Smooth muscle cell (in vitro differentiated cells): Measurements from ENCODE around the gene ZBTB18. TPM values are rescaled to one million over a fixed set of nuclear protein-coding genes. Genes with fewer than 3 reads are reported as not detected.

ENCODE experiments used
- DNase-seq: peaks from one replicate; lab custom pipeline; 2025; ENCODE audit not compliant: unreplicated experiment; lab: John Stamatoyannopoulos, UW
- H2AFZ ChIP-seq: fragments of 200-600 bp; sonication (generic); 2 replicates; pipeline ENCODE4 v1.6.0; 2016; ENCODE audit warnings: antibody characterized with exemption, low read depth, mild to moderate bottlenecking
- H3F3A ChIP-seq: fragments of 200-600 bp; sonication (generic); 2 replicates; pipeline ENCODE4 v1.6.0; 2017; ENCODE audit warnings: antibody characterized with exemption, low read depth
- H3K27ac ChIP-seq: fragments of 200-600 bp; sonication (generic); 2 replicates; pipeline ENCODE4 v1.5.1; 2016; ENCODE audit warnings: low read depth, mild to moderate bottlenecking
- H3K27me3 ChIP-seq: fragments of 200-600 bp; sonication (generic); 2 replicates; pipeline ENCODE4 v1.6.1; 2016; ENCODE audit warnings: low read depth, mild to moderate bottlenecking
- H3K36me3 ChIP-seq: fragments of 200-600 bp; sonication (generic); 2 replicates; pipeline ENCODE4 v1.5.1; 2016; ENCODE audit warnings: low read depth
- H3K4me1 ChIP-seq: fragments of 200-600 bp; sonication (generic); 2 replicates; pipeline ENCODE4 v1.5.1; 2016; ENCODE audit warnings: low read depth
- H3K4me2 ChIP-seq: fragments of 200-600 bp; sonication (generic); 2 replicates; pipeline ENCODE4 v1.6.0; 2016; ENCODE audit warnings: mild to moderate bottlenecking
- H3K4me3 ChIP-seq: fragments of 200-600 bp; sonication (generic); 2 replicates; pipeline ENCODE4 v1.5.1; 2016; ENCODE audit warnings: mild to moderate bottlenecking
- H3K79me2 ChIP-seq: fragments of 200-600 bp; sonication (generic); 2 replicates; pipeline ENCODE4 v1.6.0; 2016; ENCODE audit warnings: low read depth, mild to moderate bottlenecking
- H3K9ac ChIP-seq: fragments of 200-600 bp; sonication (generic); 2 replicates; pipeline ENCODE4 v1.6.0; 2016; ENCODE audit warnings: low read depth
- H3K9me3 ChIP-seq: fragments of 200-600 bp; sonication (generic); replicated peaks from 2 replicates; pipeline ENCODE4 v1.5.1; 2016; ENCODE audit warnings: low read depth
- H4K20me1 ChIP-seq: fragments of 200-600 bp; sonication (generic); 2 replicates; pipeline ENCODE4 v1.6.0; 2016; ENCODE audit warnings: low read depth
- CTCF ChIP-seq: fragments of 200-600 bp; sonication (generic); IDR thresholded peaks from 2 replicates; pipeline ENCODE4 v1.5.1; 2017; ENCODE audit warnings: borderline replicate concordance, mild to moderate bottlenecking, antibody characterized with exemption; ENCODE audit not compliant: insufficient read depth, poor library complexity, severe bottlenecking
- WGBS: methylation state at CpG from one replicate; pipeline ENCODE4 v1.1.7; 2016; ENCODE audit warnings: low lambda C conversion rate; 5-methylcytosine and 5-hydroxymethylcytosine counted together
- polyA plus RNA-seq: library from polyadenylated mRNA; unstranded; fragments of >200 nt; fragmentation: Nextera tagmentation; extraction: Ambion mirVana; gene quantifications from 2 replicates; pipeline ENCODE4 v1.2.1, GENCODE V29; 2016
- total RNA-seq: library from RNA; depleted of rRNA; stranded (reverse); fragments of >200 nt; gene quantifications from 2 replicates; pipeline ENCODE4 v1.2.3, GENCODE V29; 2014

ZBTB18 gene
- total and polyA plus RNA-seq, 2 experiments from 2014 or later, result 0.29 to 4.6 TPM

- no peaks in the 10 kb centered on the region for H3K79me2 ChIP-seq
- DNase-seq, result no peak
- H3K9ac ChIP-seq, result no peak overlapping the region
- no peak overlapping the region for H3K4me2 ChIP-seq
- no peak overlapping the region for H3K4me3 ChIP-seq
- no peaks in the 10 kb centered on the region for H4K20me1 ChIP-seq
- no peaks in the 10 kb centered on the region for H3F3A ChIP-seq
- no peaks in the 10 kb centered on the region for H3K4me1 ChIP-seq
- WGBS, result 94% methylated on average over 19 of the region's 19 CpGs
- H3K9me3 ChIP-seq, result no peaks in the 10 kb centered on the region
- no peak overlapping the region for H3K27ac ChIP-seq
- no peak overlapping the region for H2AFZ ChIP-seq
- no peaks in the 10 kb centered on the region for H3K36me3 ChIP-seq
- H3K27me3 ChIP-seq, result no peaks in the 10 kb centered on the region
- no peak for TF ChIP-seq CTCF
Measured at GRCh38 chr1:244099258-244099930, 48.3 kb downstream of the ZBTB18 start.

GRCh38 chr1:244100276-244100675 lies 49.2 kb downstream of the ZBTB18 start:
- Histone ChIP-seq H3K4me3 (no peak overlapping the region), H4K20me1 (no peaks in the 10 kb centered on the region), H3K79me2 (no peaks in the 10 kb centered on the region), H3K36me3 (no peaks in the 10 kb centered on the region), H3K9ac (no peak overlapping the region), H3K4me2 (no peak overlapping the region), H3K27me3 (no peaks in the 10 kb centered on the region), H3K4me1 (no peaks in the 10 kb centered on the region), H3K9me3 (no peaks in the 10 kb centered on the region), H3K27ac (no peak overlapping the region), H2AFZ (no peak overlapping the region), H3F3A (no peaks in the 10 kb centered on the region)
- 78% methylated on average over 5 of the region's 5 CpGs for WGBS
- TF ChIP-seq CTCF, result no peak
- DNase-seq, result no peak

- H3K36me3 ChIP-seq, result no peaks in the 10 kb centered on the region
- H3F3A ChIP-seq, result no peaks in the 10 kb centered on the region
- no peak overlapping the region for H3K27ac ChIP-seq
- H3K4me3 ChIP-seq, result no peak overlapping the region
- 82% methylated on average over 18 of the region's 18 CpGs for WGBS
- H4K20me1 ChIP-seq, result no peaks in the 10 kb centered on the region
- H3K4me2 ChIP-seq, result no peak overlapping the region
- no peaks in the 10 kb centered on the region for H3K27me3 ChIP-seq
- no peak overlapping the region for H2AFZ ChIP-seq
- TF ChIP-seq CTCF, result no peak
- DNase-seq, result no peak
- H3K79me2 ChIP-seq, result no peaks in the 10 kb centered on the region
- no peaks in the 10 kb centered on the region for H3K9me3 ChIP-seq
- no peaks in the 10 kb centered on the region for H3K4me1 ChIP-seq
- H3K9ac ChIP-seq, result no peak overlapping the region
Measured at GRCh38 chr1:244100704-244101453, 49.8 kb downstream of the ZBTB18 start.
